Right renal cortex interstitium (tissue), 3 donors: ENCODE data around the gene UBAP2L. TPM values are rescaled to one million over a fixed set of nuclear protein-coding genes. Genes with fewer than 3 reads are reported as not detected.
A peak's percentile ranks its signal among the peaks of the same experiment; 100 is the strongest.
"Not testable (repeated sequence)": the region's sequence is repeated elsewhere in the genome, so short reads cannot be mapped to it uniquely, and the experiment has no call there.

ENCODE experiments used
- DNase-seq, 3 donors: peaks; one replicate each; pipeline ENCODE4 v3.0.0-alpha.2; 2013; ENCODE audit warnings: low read depth in 3 of 3, low spot score in 2 of 3
- polyA plus RNA-seq, 3 donors: library from polyadenylated mRNA; unstranded; fragments of 120-200 nt; gene quantifications; one replicate each; pipeline ENCODE4 v1.2.1, GENCODE V29; 2013; ENCODE audit not compliant: insufficient read length in 3 of 3

Gene UBAP2L
- polyA plus RNA-seq, 3 donors, result 164 to 178 (median 166) TPM

- no peak for DNase-seq
These were observed 18.7 kb downstream of the UBAP2L start for GRCh38 chr1:154239491-154239890.

- DNase-seq, result no peak
These were observed 19.6 kb downstream of the UBAP2L start for GRCh38 chr1:154240294-154240833.

GRCh38 chr1:154241703-154242351, 21.1 kb downstream of the UBAP2L start:
- no peak for DNase-seq

- DNase-seq, result no peak
These were observed 32.9 kb downstream of the UBAP2L start for GRCh38 chr1:154253671-154254070.

- DNase-seq, result no peak
These were observed 35.9 kb downstream of the UBAP2L start for GRCh38 chr1:154256686-154257085.

GRCh38 chr1:154258784-154259183, 38.0 kb downstream of the UBAP2L start:
- DNase-seq, result no peak

GRCh38 chr1:154260127-154260526, 39.4 kb downstream of the UBAP2L start:
- DNase-seq, result no peak

- no peak for DNase-seq
These were observed 42.9 kb downstream of the UBAP2L start for GRCh38 chr1:154263465-154264332.

- no peak for DNase-seq
These were observed 43.7 kb downstream of the UBAP2L start for GRCh38 chr1:154264454-154264853.

GRCh38 chr1:154265586-154265985, 44.8 kb downstream of the UBAP2L start:
- no peak for DNase-seq

GRCh38 chr1:154270833-154271232, 50.1 kb downstream of the UBAP2L start:
- no peak for DNase-seq

- DNase-seq, result peak; percentile 88 to 94 (median 89)
These were observed 51.7 kb downstream of the UBAP2L start, which contains the start of gene HAX1 for GRCh38 chr1:154272217-154272998. Gene HAX1 (plus strand): TSS chr1:154272629. CDS start chr1:154272724, 95 bp downstream.

- DNase-seq, result peak in 1 of 3 donors; percentile 1
These were observed 52.3 kb downstream of the UBAP2L start for GRCh38 chr1:154272999-154273563.

GRCh38 chr1:154276797-154277196, 56.0 kb downstream of the UBAP2L start:
- DNase-seq, result no peak

GRCh38 chr1:154287591-154287990, 66.8 kb downstream of the UBAP2L start:
- not testable (repeated sequence) for DNase-seq

GRCh38 chr1:154288661-154289060, 67.9 kb downstream of the UBAP2L start:
- DNase-seq, result no peak

- no peak for DNase-seq
These were observed 70.2 kb downstream of the UBAP2L start for GRCh38 chr1:154290921-154291320.

- DNase-seq, result no peak
These were observed 74.9 kb downstream of the UBAP2L start for GRCh38 chr1:154295408-154296235.

- no peak for DNase-seq
These were observed 80.8 kb downstream of the UBAP2L start for GRCh38 chr1:154301582-154301981.
